Left cardiac atrium (tissue), 4 donors: ENCODE data around the gene NOTUM. TPM values are rescaled to one million over a fixed set of nuclear protein-coding genes. Genes with fewer than 3 reads are reported as not detected.

ENCODE experiments used
- ATAC-seq, 2 donors: fragments of 200-7000 bp; cut with Tn5 transposase; one replicate each; pipeline ENCODE4 v1.9.1; 2020; ENCODE audit warnings: mild to moderate bottlenecking in 2 of 2, moderate library complexity in 2 of 2
- DNase-seq: peaks from one replicate; pipeline ENCODE4 v3.0.0-alpha.2; 2020
- intact Hi-C, 2 donors: fragments of 100-400 bp; cut with DNase I; formaldehyde crosslinking; loops; one replicate each; pipeline versions ENCODE4 v1.14.1 to v1.15.1; 2022 to 2023
- total RNA-seq, 2 donors: library from RNA; stranded (reverse); fragmentation: NEBNext Ultra II Directional; extraction: Animal tissue kit (Norgen Biotek cat#: 25700); gene quantifications; one replicate each; pipeline ENCODE4 v1.2.1, GENCODE V29; 2021
- donor health status: DM: no; HTN: yes; CAD: no.
- donor health status: DM: no; HTN: yes; CAD: no; lungs with severe emphysema.
- donor health status: DM: yes; HTN: yes; CAD: no.
- donor health status: Dilated cardiomyopathy.

NOTUM gene
- total RNA-seq, 2 donors from 2014 or later = not detected

GRCh38 chr17:81980707-81981343 lies 19.8 kb upstream of the NOTUM start:
- ATAC-seq (no peak), DNase-seq (no peak)
- intact Hi-C loops = no loop called here

DNA sequence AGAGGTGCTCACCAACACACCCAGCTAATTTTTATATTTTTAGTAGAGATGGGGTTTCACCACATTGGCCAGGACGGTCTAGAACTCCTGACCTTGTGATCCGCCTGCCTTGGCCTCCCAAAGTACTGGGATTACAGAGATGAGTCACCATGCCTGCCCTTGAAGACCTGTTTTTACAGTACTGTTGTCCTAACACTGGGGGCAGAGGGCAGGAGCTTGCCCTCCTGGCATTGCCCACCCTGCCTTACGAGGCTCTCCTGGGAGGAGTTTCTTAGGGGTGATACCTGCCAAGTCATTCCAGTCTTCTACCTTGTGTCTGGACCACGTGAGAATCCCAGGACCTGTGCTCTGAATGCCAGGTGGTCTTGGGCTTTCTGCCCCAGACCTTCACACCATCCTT lies 19.1 kb upstream of the NOTUM start:
- DNase-seq (no peak), ATAC-seq (no peak)
- intact Hi-C loops = no loop called here

DNA sequence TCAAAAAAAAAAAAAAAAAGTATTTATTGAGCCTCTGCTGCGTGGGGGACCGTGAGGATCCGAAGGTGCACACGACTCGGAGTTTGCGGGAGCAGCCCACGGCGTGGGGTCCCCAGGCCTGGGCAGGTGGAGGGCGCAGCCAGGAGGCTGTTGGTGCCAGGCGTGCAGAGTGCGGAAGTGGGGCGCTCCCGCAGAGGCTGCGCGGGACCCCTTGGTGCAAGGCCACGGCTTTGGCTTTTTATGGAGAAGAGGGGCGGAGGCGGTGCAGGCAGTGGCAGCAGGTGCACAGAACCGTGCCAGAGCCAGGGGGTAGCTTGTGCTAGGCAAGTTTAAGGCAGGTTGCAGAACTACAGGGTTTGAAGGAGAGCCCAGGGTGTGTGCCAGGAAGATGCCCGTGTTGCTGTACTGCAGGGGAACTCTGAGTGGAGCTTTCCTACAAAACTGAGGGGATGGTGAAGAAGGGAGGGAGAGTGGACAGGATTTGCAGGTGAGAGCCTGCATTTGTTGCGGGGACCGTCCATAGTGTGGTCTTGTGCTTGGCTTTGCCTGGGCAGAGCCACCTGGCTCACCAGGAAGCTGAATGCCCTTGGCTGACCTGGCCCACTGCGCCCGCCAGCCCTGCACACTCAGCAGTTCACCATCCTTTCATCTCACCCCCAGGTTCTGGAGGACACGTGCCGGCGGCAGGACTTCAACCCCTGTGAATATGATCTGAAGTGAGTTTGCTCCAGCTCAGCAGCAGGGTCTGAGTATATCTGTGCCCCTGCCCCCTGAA lies 17.7 kb upstream of the NOTUM start:
- DNase-seq (no peak), ATAC-seq (no peak)

DNA sequence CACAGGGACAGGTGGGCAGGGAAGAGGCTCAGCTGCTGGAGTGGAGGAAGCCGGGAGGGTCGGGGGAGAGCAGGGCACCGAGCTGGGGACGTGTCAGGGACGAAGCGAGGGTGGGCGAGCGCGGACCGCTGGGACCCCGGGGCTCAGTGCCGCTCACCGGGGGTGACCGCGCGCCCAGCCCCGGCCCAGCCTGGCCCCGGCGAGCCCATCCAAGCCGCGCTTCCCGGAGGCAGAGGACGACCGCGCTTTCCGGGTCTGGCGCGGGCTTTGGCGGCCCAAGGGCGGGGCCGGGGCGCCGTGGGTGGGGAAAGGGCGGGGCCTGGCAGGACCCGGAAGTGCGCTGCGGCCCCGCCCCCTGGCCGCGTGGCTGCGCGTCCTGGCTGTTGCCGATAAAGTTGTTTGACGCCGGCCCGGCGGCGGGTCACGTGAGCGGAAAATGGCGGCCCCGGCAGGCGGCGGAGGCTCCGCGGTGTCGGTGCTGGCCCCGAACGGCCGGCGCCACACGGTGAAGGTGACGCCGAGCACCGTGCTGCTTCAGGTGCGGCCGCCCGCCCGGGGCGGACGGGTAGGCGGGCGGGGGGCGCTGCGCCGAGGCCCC lies 16.3 kb upstream of the NOTUM start, which contains the start of gene ASPSCR1:
ASPSCR1 (plus strand) TSS at position 419 of the 598 bp plus-strand sequence; CDS start at position 437, 18 bp downstream.
- DNase-seq = peak; percentile 94
- intact Hi-C loops = no loop called here
- ATAC-seq = peak; percentile 99

More for the DNA sequence above, 17.7 kb upstream of the NOTUM start:
- intact Hi-C loops = no loop called here

DNA sequence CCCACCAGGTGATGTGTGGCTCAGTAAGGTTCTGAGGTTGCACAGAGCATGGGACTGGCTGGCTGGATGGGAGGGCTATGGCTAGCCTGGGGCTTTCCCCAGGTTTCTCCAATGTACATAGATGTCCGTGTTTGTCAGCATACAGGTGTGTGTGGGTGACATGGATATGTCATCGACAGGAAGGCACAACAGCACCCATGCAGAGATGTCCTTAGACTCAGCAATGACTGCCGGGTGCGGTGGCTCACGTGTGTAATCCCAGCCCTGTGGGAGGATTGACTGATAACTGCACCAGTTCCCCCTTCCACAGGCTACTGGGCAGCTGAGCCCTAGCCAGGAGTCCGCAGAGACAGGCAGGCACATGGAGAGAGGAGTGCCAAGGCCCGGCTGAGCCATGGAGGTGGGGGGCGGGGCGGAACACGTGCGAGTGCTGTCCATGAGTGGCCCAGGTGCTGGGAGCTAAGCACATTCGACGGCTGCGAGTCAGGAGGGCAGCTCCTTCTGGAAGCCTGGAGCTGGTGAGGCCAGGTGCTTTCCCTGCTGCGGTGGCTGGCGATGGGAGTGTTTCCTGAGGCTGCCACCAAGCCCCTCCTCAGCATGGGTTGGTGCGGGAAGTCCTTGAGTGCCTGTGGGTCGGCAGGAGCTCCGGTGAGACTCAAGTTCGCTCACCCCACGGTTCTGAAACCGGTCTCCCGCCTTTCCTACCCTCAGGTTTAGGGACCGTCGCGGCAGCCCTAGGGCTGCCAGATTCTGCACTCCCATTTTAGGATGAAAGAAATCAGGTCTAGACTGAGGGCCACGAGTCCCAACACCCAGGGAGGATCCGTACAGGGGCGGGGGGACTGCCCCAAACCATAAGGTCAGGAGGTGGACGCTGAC lies 15.6 kb upstream of the NOTUM start:
- DNase-seq (no peak), ATAC-seq (peak in 1 of 2 donors; percentile 8)
- intact Hi-C loops = no loop called here

DNA sequence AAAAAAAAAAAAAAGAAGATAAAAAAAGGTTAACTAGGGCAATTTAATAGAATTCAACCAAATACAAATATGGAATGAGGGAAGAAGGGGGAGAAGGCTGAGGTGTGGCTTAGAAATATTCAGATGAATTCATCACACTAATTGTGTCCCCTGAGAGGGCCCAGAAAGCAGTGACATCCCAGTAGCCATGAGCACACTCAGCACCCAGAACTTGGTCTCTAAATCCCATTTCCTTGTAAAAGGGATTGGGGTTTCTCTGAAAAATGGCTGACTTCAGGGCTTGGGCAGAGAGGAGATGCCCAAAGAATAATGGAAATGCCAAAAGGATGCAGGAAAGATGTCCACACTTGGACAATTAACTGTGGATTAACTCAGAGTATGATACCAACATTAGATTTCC lies 12.4 kb upstream of the NOTUM start:
- intact Hi-C loops = no loop called here
- ATAC-seq (no peak), DNase-seq (no peak)

DNA sequence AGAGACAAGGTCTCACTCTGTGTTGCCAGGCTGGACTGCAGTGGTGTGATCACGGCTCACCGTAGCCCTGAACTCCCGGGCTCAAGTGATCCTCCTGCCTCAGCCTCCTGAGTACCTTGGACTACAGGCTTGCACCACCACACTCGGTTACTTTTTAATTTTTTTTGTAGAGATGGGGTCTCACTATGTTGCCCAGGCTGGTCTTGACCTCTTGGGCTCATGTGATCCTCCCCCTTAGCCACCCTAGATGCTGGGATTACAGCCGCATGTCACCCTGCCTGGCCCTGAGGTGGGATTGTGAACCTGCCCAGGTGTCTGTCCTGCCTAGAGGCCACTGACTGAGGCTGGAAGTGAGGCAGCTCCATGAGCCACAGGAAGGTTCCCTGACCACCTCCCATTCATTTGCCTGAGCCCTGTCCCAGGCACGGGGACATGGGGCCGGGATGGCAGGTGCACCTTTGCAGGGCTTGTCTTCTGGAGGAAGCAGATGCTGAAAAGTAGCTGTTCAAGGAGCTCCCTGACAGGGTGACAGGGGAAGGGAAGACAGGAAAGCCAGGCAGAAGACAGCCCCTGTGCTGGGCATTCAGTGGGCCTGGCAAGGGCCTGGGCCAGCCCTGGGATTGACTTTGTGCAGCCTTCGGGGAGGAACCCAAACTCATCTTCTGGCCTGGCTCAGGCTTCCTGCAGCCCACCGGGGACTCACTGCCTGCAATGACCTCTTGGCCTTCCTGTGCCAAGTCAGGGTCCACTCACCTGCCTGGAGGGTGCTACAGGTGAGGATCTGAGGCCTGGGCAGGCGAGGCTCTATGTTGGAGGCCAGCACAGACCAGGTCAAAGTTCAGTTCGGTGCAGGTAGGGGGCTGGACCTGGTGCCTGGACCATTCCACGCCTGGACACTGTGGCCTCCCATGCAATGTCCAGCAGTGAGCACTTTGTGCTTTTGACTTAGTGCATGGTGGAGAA lies 8.1 kb upstream of the NOTUM start:
- intact Hi-C loops = loop anchor here in 1 of 2 donors (10.0 kb wide), 1 partner anchor 186 kb away; no protein-coding TSS in a partner anchor
- no peak for ATAC-seq
- no peak for DNase-seq

DNA sequence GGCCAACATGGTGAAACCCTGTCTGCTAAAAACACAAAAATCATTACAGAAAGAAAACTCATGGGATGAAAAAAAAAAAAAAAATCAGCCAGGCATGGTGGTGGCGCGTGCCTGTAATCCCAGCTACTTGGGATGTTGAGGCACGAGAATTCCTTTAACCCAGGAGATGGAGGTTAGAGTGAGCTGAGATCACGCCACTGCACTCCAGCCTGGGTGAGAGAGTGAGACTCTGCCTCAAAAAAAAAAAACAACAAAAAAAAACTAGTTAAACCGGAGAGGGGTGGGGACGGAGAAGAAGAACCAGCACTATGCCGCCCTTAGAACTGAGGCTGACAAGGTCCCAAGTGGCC lies 7.4 kb upstream of the NOTUM start:
- intact Hi-C loops = loop anchor here in 1 of 2 donors (10.0 kb wide), 1 partner anchor 186 kb away; no protein-coding TSS in a partner anchor

GRCh38 chr17:81967533-81968395 lies 6.8 kb upstream of the NOTUM start:
- ATAC-seq = peak; percentile 83 to 85

More for the DNA sequence above, 7.4 kb upstream of the NOTUM start:
- ATAC-seq (no peak), DNase-seq (no peak)

DNA sequence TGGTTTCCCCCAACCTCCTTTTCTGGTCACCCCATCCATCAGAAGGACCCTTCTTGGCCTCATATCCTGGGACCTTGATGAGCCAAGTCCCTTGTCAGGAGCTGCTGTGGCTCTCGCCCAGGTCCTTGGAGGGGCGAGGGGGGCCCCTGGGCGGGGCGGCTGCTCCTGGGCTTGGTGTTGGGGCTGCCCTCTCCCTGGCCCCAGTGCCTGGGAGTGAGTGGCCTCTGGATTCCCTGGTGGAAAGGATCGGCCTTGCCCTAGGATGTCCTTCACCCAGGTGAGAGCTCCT lies 6.2 kb upstream of the NOTUM start:
- intact Hi-C loops = loop anchor here in 1 of 2 donors (10.0 kb wide), 1 partner anchor 188 kb away; no protein-coding TSS in a partner anchor
- peak in 1 of 2 donors; percentile 12 for ATAC-seq
- no peak for DNase-seq

More at GRCh38 chr17:81967533-81968395, 6.8 kb upstream of the NOTUM start:
- DNase-seq = peak; percentile 77
- intact Hi-C loops = loop anchor here in 1 of 2 donors (10.0 kb wide), 1 partner anchor 187 kb away; no protein-coding TSS in a partner anchor

DNA sequence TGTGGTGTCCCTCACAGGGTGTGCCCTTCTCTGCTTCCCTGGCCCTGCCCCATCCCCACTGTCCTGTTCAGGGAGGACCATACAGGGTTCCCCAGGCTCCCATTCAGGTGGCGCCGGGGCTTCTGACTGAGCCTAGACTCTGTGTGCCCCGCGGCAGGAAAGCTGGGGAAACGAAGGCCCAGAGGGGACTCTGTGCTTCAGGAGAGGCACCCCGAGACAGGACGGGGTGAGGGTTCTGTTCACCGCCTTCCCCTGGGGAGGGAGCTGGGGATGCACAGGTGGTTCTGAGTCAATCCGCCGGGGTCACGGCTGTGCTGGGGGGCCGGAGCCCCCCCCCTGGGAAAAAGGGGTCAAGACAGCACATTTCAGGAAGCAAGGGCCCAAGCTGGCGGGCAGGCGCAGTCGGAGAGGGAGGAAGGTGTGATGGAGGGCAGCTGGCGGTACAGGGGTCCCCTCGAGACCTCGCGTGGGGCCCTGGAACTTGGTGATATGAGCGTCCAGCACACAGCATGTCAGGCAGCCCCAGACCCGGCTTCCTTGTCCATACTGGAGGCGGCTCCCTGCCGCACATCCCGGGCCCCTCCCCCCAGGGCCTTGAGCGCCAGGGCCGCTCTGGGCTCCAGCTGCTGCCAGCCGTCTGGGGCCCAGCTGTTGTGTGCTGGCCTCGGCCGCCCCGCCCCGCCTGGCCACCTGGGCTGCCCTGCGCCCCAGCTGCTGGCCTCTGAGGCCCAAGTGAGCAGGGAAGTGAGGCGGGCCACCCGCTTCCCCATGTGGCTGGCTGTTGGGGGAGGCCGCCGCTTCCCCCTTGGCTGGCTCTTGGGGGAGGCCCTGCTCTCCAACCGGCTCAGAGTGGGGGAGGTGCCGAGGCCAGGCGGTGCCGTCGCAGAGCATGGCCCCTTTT lies 5.6 kb upstream of the NOTUM start:
- peak; percentile 65 for DNase-seq
- intact Hi-C loops = loop anchor here in 1 of 2 donors (10.0 kb wide), 1 partner anchor 188 kb away; no protein-coding TSS in a partner anchor
- peak; percentile 67 to 86 for ATAC-seq

- ATAC-seq = no peak
- intact Hi-C loops = loop anchor here in 1 of 2 donors (5.0 to 10.0 kb wide), 2 partner anchors 58 to 191 kb away; partner anchors contain the start of genes CENPX and LRRC45
- no peak for DNase-seq
These were observed 3.3 kb upstream of the NOTUM start for GRCh38 chr17:81964081-81964849.

DNA sequence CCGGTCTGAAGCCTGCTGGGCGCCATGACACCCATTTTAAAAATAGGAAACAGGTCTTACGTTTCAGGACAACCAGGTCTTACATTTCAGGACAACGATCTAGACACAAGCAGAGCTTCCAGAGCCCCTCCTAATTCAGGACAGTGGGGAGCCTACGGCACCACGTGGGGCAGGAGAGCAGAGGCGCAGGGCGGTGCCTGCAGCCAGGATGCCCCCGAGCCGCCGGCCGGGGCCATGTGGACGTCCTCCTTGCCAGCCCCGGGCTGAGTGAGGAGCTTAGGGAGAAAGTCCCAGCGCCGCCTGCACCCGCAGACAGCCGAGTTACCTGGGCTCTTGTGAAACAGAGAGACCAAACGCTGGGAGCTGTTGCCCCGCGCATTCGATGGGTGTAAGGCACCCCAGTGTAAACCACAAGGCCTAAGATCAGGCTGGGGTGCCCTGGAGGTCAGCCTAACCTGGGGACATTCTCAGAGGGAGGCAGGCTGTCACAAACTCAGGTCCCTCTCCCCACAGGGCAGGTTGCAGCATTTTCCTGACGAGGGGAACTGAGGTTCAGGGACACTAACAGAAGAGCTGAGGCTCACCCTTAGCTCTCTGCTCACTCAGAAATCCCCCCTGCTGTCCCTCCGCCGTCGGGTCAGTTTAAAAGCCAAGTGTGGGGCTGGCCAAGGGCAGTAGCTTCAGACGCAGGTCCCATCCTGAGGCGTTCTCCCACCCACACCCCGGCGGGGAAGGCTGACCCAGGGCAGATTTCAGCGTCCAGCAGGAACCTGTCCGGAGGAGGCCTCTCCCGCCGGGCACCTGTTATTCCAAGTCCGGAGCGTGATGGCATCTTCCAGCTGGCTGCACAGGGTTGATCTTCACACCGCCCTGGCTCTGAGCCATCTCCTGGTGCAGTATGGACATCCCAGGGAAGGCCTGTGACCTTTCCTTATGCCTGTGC lies 1.8 kb upstream of the NOTUM start:
- ATAC-seq = no peak
- intact Hi-C loops = loop anchor here in 1 of 2 donors (5.0 to 10.0 kb wide), 2 partner anchors 60 to 192 kb away; partner anchors contain the start of genes CENPX and LRRC45
- no peak for DNase-seq
